Measurements from ENCODE around the gene ZSCAN21. TPM values are rescaled to one million over a fixed set of nuclear protein-coding genes. Genes with fewer than 3 reads are reported as not detected.

Gene ZSCAN21
- total and polyA plus RNA-seq, 10 of the 15 experiments (the other 5 are each of a cell fraction or from before 2014, with no cell fraction given), result 1.9 to 9.6 (median 7.1) TPM

DNA sequence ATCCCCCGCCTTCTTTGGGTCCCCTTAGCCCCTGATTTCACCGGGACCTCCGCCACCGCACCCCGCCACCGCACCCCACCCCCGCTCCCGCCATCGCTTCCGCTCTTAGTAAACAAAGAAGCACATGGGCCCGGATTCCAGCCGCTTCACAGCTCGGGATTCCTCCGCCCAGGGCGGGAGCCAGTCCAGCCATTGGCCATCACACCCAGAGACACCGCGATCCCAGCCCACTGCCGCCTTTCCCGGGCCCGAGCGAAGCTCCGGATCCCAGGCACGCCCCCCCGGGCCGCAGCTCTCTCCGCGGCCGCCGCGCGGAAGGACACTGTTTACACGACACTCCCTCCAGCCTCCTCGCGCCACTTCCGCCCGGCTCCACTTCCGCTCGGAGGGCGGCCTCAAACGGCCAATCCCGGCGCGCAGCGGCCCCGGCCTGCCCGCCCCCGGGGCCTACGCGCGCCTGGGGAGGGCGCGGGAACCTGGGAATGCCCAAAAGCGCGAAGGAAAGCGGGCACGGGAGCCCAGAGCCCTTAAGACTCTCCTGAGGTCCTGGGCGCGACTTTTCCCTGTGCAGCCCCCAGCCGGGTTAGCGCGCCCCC, 50.9 kb downstream of the ZSCAN21 start (continued):
- TF ChIP-seq USF1 (IDR thresholded peaks at IDR 0.05; ENCODE audit: borderline replicate concordance, extremely low read length, insufficient read depth, low read depth, low read length), result no peak
- TF ChIP-seq SMC3 (IDR thresholded peaks at IDR 0.05; ENCODE audit: borderline replicate concordance, low read length), result no peak
- TF ChIP-seq RELA (IDR thresholded peaks at IDR 0.05; ENCODE audit: borderline replicate concordance, partially characterized antibody), result peak; percentile 82
- no peak for TF ChIP-seq ZSCAN29 (IDR thresholded peaks at IDR 0.05)
- no peak for TF ChIP-seq CHD1 (IDR thresholded peaks at IDR 0.05; ENCODE audit: low read depth, low read length)
- TF ChIP-seq, protein P1, sequence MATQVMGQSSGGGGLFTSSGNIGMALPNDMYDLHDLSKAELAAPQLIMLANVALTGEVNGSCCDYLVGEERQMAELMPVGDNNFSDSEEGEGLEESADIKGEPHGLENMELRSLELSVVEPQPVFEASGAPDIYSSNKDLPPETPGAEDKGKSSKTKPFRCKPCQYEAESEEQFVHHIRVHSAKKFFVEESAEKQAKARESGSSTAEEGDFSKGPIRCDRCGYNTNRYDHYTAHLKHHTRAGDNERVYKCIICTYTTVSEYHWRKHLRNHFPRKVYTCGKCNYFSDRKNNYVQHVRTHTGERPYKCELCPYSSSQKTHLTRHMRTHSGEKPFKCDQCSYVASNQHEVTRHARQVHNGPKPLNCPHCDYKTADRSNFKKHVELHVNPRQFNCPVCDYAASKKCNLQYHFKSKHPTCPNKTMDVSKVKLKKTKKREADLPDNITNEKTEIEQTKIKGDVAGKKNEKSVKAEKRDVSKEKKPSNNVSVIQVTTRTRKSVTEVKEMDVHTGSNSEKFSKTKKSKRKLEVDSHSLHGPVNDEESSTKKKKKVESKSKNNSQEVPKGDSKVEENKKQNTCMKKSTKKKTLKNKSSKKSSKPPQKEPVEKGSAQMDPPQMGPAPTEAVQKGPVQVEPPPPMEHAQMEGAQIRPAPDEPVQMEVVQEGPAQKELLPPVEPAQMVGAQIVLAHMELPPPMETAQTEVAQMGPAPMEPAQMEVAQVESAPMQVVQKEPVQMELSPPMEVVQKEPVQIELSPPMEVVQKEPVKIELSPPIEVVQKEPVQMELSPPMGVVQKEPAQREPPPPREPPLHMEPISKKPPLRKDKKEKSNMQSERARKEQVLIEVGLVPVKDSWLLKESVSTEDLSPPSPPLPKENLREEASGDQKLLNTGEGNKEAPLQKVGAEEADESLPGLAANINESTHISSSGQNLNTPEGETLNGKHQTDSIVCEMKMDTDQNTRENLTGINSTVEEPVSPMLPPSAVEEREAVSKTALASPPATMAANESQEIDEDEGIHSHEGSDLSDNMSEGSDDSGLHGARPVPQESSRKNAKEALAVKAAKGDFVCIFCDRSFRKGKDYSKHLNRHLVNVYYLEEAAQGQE (IDR thresholded peaks at IDR 0.05; ENCODE audit: low read depth, low read length), result no peak
- peak; percentile 90 for TF ChIP-seq DPF2 (IDR thresholded peaks at IDR 0.05)
- TF ChIP-seq, protein P2, sequence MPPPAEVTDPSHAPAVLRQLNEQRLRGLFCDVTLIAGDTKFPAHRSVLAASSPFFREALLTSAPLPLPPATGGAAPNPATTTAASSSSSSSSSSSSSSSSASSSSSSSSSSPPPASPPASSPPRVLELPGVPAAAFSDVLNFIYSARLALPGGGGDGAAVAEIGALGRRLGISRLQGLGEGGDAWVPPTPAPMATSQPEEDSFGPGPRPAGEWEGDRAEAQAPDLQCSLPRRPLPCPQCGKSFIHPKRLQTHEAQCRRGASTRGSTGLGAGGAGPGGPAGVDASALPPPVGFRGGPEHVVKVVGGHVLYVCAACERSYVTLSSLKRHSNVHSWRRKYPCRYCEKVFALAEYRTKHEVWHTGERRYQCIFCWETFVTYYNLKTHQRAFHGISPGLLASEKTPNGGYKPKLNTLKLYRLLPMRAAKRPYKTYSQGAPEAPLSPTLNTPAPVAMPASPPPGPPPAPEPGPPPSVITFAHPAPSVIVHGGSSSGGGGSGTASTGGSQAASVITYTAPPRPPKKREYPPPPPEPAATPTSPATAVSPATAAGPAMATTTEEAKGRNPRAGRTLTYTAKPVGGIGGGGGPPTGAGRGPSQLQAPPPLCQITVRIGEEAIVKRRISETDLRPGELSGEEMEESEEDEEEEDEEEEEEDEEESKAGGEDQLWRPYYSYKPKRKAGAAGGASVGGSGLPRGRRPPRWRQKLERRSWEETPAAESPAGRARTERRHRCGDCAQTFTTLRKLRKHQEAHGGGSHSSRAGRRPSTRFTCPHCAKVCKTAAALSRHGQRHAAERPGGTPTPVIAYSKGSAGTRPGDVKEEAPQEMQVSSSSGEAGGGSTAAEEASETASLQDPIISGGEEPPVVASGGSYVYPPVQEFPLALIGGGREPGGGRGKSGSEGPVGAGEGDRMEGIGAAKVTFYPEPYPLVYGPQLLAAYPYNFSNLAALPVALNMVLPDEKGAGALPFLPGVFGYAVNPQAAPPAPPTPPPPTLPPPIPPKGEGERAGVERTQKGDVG (CRISPR knock-in tag; IDR thresholded peaks at IDR 0.05), result no peak
- TF ChIP-seq, protein P3, sequence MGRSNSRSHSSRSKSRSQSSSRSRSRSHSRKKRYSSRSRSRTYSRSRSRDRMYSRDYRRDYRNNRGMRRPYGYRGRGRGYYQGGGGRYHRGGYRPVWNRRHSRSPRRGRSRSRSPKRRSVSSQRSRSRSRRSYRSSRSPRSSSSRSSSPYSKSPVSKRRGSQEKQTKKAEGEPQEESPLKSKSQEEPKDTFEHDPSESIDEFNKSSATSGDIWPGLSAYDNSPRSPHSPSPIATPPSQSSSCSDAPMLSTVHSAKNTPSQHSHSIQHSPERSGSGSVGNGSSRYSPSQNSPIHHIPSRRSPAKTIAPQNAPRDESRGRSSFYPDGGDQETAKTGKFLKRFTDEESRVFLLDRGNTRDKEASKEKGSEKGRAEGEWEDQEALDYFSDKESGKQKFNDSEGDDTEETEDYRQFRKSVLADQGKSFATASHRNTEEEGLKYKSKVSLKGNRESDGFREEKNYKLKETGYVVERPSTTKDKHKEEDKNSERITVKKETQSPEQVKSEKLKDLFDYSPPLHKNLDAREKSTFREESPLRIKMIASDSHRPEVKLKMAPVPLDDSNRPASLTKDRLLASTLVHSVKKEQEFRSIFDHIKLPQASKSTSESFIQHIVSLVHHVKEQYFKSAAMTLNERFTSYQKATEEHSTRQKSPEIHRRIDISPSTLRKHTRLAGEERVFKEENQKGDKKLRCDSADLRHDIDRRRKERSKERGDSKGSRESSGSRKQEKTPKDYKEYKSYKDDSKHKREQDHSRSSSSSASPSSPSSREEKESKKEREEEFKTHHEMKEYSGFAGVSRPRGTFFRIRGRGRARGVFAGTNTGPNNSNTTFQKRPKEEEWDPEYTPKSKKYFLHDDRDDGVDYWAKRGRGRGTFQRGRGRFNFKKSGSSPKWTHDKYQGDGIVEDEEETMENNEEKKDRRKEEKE (IDR thresholded peaks at IDR 0.05), result no peak
- no peak for TF ChIP-seq IRF5 (IDR thresholded peaks at IDR 0.05; ENCODE audit: borderline replicate concordance)
- TF ChIP-seq IKZF1 (conservative IDR thresholded peaks at IDR 0.05), result peak; percentile 94
- peak; percentile 83 for TF ChIP-seq MXI1 (IDR thresholded peaks at IDR 0.05; ENCODE audit: low read depth, low read length)
- TF ChIP-seq STAT3 (IDR thresholded peaks at IDR 0.05; ENCODE audit: low read depth, low read length), result no peak
- peak; percentile 38 to 84; a peak in 3 of 4 replicates for TF ChIP-seq BHLHE40 (IDR thresholded peaks at IDR 0.05; ENCODE audit: borderline replicate concordance in 1 of 2, low read depth in 2 of 2, low read length in 1 of 2)
- no peak for TF ChIP-seq NR2C2 (IDR thresholded peaks at IDR 0.05; ENCODE audit: borderline replicate concordance, control insufficient read depth, insufficient read length, low read depth)
- TF ChIP-seq ZNF24 (IDR thresholded peaks at IDR 0.05), result no peak

Measured in GM12878 (cell line).